ENCODE results near the gene HSPA12A. TPM values are rescaled to one million over a fixed set of nuclear protein-coding genes. Genes with fewer than 3 reads are reported as not detected.
A peak's percentile ranks its signal among the peaks of the same experiment; 100 is the strongest.

Gene HSPA12A, protein sequence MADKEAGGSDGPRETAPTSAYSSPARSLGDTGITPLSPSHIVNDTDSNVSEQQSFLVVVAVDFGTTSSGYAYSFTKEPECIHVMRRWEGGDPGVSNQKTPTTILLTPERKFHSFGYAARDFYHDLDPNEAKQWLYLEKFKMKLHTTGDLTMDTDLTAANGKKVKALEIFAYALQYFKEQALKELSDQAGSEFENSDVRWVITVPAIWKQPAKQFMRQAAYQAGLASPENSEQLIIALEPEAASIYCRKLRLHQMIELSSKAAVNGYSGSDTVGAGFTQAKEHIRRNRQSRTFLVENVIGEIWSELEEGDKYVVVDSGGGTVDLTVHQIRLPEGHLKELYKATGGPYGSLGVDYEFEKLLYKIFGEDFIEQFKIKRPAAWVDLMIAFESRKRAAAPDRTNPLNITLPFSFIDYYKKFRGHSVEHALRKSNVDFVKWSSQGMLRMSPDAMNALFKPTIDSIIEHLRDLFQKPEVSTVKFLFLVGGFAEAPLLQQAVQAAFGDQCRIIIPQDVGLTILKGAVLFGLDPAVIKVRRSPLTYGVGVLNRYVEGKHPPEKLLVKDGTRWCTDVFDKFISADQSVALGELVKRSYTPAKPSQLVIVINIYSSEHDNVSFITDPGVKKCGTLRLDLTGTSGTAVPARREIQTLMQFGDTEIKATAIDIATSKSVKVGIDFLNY
- 0.55 and 0.65 TPM in 2 replicates for total RNA-seq (2011; cell fraction: chromatin; rRNA removed; ENCODE audit: low replicate concordance)
- total RNA-seq (2011; cell fraction: nucleolus; rRNA removed), result 0.33 and 0.66 TPM in 2 replicates
- total RNA-seq (2011; cell fraction: nucleoplasm; rRNA removed), result 0.38 TPM in 1 of 2 replicates, not detected in the other
- total RNA-seq (2014; rRNA removed), result 0.04 TPM in 1 of 2 replicates, not detected in the other
- 0.04 TPM in 1 of 2 replicates, not detected in the other for total RNA-seq (2014; rRNA removed; fragmentation: Illumina TruSeq; extraction: Trizol)
- total RNA-seq (2015; rRNA removed; fragmentation: Illumina TruSeq; extraction: Trizol), result 0.11 TPM in 1 of 2 replicates, not detected in the other
- total RNA-seq (2021), result 0.09 and 0.29 TPM in 2 replicates
- 0.07 and 0.18 TPM in 2 replicates for polyA plus RNA-seq (2011; rRNA removed)
- polyA plus RNA-seq (2011; cell fraction: cytosol; rRNA removed), result 0.01 TPM in 2 replicates
- polyA plus RNA-seq (2011; cell fraction: nucleus; rRNA removed), result 0.10 and 0.52 TPM in 2 replicates
- 0.07 and 0.08 TPM in 2 replicates for polyA plus RNA-seq (2012)
- 0.03 TPM in 1 of 2 replicates, not detected in the other for polyA plus RNA-seq (2014; fragmentation: Illumina TruSeq; extraction: Trizol)
- under 1 TPM in 1 of 2 experiments, not detected in 1; 0.01 TPM for polyA plus RNA-seq (2014; fragmentation: Nextera tagmentation; extraction: Ambion mirVana)
- 0.08 TPM in 1 of 2 replicates, not detected in the other for polyA plus RNA-seq (2014; rRNA removed)
- 0.24 and 0.28 TPM in 2 replicates for polyA minus RNA-seq (2011; rRNA and poly(A)+ RNA removed)
- not detected in 2 replicates for polyA minus RNA-seq (2011; cell fraction: cytosol; rRNA and poly(A)+ RNA removed)
- polyA minus RNA-seq (2011; cell fraction: nucleus; rRNA and poly(A)+ RNA removed), result 0.11 TPM in 1 of 2 replicates, not detected in the other
- Bru-seq, nascent RNA, result percentile 19 among the genes with signal in this experiment
- percentile 17 among the genes with signal in this experiment for BruChase-seq, experiment 1, labeled RNA remaining after a 2-hour chase
- BruChase-seq, experiment 2, labeled RNA remaining after a 6-hour chase, result percentile 17 among the genes with signal in this experiment
- long read RNA-seq, experiment 1, result 0 reads
- long read RNA-seq, experiment 2, result 0 reads
- long read RNA-seq, experiment 3, result 0 reads

DNA sequence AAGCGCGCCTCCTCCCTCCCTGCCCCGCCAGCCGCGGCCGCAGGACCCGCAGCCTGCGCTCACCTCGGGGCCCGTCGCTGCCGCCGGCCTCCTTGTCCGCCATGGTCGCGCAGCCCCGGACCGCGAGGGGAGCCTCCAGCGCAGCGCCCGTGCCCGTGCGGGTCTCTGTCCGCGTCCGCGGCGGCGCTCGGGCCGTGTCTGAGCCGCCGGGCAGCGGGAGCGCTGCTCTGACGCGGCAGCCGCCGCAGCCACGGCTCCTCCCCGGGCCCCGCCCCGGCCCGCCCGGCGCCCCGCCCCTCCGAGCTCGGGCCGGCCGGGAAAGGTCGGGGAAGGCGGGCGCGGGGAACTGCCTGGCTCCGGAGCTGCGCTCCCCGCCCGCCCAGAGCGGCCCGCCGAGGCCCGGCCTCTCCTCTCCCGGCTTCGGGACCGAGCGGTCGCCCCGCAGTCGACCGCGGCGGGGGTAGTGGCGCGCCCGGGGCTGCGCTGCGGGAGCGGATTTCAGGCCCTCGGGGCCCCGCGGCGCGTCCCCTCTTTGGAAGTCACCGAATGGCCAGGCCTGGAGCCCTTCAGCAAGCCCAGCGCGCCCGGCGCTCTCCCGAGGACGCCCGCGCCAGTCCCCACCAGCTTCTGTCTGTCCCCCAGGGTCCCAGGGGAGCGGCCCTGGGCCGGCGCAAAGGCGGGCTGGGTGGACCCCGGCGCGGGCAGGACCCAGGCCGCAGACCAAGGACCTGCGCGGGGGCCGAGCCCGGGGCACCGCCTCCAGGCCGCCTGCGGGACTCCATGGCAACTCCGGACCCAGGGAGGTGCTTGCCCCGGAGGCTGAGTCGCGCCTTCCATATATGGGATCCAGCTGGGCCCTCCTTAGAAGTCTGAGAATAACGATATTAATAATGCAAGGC, at the start of gene HSPA12A:
Gene HSPA12A, minus strand, starts transcription at position 200 of the 899 bp plus-strand sequence. Its CDS starts 97 bp downstream, at position 103.
- peaks cover 0 to 18% of the 10 kb centered on the region in 2 experiments; a peak in 2 of 5 replicates for H3K4me1 ChIP-seq (replicated peaks in 1 of 2; ENCODE audit: control insufficient read depth in 2 of 2, insufficient read depth in 2 of 2, low read length in 2 of 2)
- CTCF ChIA-PET (ENCODE audit: low intra/inter-chr PET ratio), result no interaction called here
- BruUV-seq (replicated peaks), result no TSS peak
- H4K20me1 ChIP-seq (replicated peaks; ENCODE audit: control insufficient read depth, insufficient read depth, low read length), result no peaks in the 10 kb centered on the region
- no peaks in the 10 kb centered on the region for H3K36me3 ChIP-seq (ENCODE audit: control insufficient read depth, insufficient read depth, low read length)
- no peaks in the 10 kb centered on the region for H3K79me2 ChIP-seq (ENCODE audit: control insufficient read depth, insufficient read depth, low read length)
- no peak within 1 kb of the TSS for H3K27ac ChIP-seq (ENCODE audit: extremely low read depth, low read depth, low read length)
- DNase-seq (ENCODE audit: extremely low read depth in 1 of 4, low spot score in 3 of 4) (peak; percentile 65 to 84 (median 83)), FAIRE-seq (no peak), ATAC-seq (peak; percentile 98)
- H3K9me1 ChIP-seq (ENCODE audit: control insufficient read depth, insufficient read depth, low read length), result no peaks in the 10 kb centered on the region
- H3K4me3 ChIP-seq, result peak within 1 kb of the TSS; percentile 40
- no peaks in the 10 kb centered on the region for H3K9me3 ChIP-seq (replicated peaks; ENCODE audit: control insufficient read depth, insufficient read depth, low read depth, low read length)
- H3K27me3 ChIP-seq (ENCODE audit: control insufficient read depth in 2 of 2, insufficient read depth in 2 of 2, low read length in 2 of 2), result peaks cover 0 to 24% of the 10 kb centered on the region in 2 experiments; a peak in 2 of 5 replicates
- peak within 1 kb of the TSS; percentile 79 for H2AFZ ChIP-seq (ENCODE audit: low read depth, low read length)
- 0% methylated on average over 11 of the region's 114 CpGs for WGBS (ENCODE audit: insufficient coverage, low coverage, missing lambda C conversion rate)
- no peak within 1 kb of the TSS; the same call in none of the 2 replicates for H3K4me2 ChIP-seq (ENCODE audit: insufficient read depth, low read length)
- POLR2A ChIA-PET, result interaction anchor here (0.9 to 1.3 kb wide), 3 partner anchors 8 to 26 kb away, joined by 3 to 4 read pairs (median 3); no protein-coding TSS in a partner anchor
- intact Hi-C loops (cut with micrococcal nuclease), result no loop called here
- H3K9ac ChIP-seq (ENCODE audit: insufficient read depth in 1 of 2, low read depth in 2 of 2, low read length in 2 of 2), result peak within 1 kb of the TSS in 1 of 2 experiments; percentile 85; a peak in 2 of 4 replicates
- in situ Hi-C loops (cut with MboI), result no loop called here
- TF ChIP-seq CXXC5 (CRISPR knock-in tag; IDR thresholded peaks at IDR 0.05) (peak; percentile 50; the same call in 1 of the 2 replicates), ARID2 (IDR thresholded peaks at IDR 0.05) (no peak), ZNF146 (CRISPR knock-in tag; IDR thresholded peaks at IDR 0.05; ENCODE audit: unreplicated experiment) (no peak), ZC3H11A (IDR thresholded peaks at IDR 0.05; ENCODE audit: low read depth, low read length) (no peak), ZBTB7A (IDR thresholded peaks at IDR 0.05; ENCODE audit: borderline replicate concordance, control insufficient read depth, low read depth, low read length) (peak; percentile 11; the same call in 1 of the 2 replicates), POLR2G (IDR thresholded peaks at IDR 0.05; ENCODE audit: low read depth, low read length) (peak; percentile 58), NRF1 (conservative IDR thresholded peaks at IDR 0.05 in 1 of 2, IDR thresholded peaks at IDR 0.05 in 1 of 2) (peak; percentile 56 to 62), SETDB1 (IDR thresholded peaks at IDR 0.05; ENCODE audit: low read length) (no peak), GATAD2A (IDR thresholded peaks at IDR 0.05) (no peak)
- TF ChIP-seq, protein P1, sequence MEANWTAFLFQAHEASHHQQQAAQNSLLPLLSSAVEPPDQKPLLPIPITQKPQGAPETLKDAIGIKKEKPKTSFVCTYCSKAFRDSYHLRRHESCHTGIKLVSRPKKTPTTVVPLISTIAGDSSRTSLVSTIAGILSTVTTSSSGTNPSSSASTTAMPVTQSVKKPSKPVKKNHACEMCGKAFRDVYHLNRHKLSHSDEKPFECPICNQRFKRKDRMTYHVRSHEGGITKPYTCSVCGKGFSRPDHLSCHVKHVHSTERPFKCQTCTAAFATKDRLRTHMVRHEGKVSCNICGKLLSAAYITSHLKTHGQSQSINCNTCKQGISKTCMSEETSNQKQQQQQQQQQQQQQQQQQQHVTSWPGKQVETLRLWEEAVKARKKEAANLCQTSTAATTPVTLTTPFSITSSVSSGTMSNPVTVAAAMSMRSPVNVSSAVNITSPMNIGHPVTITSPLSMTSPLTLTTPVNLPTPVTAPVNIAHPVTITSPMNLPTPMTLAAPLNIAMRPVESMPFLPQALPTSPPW (CRISPR knock-in tag; IDR thresholded peaks at IDR 0.05), result 0 out of 2 replicates have a peak, but pooled peaks have one; percentile 6
- TF ChIP-seq, protein P2, sequence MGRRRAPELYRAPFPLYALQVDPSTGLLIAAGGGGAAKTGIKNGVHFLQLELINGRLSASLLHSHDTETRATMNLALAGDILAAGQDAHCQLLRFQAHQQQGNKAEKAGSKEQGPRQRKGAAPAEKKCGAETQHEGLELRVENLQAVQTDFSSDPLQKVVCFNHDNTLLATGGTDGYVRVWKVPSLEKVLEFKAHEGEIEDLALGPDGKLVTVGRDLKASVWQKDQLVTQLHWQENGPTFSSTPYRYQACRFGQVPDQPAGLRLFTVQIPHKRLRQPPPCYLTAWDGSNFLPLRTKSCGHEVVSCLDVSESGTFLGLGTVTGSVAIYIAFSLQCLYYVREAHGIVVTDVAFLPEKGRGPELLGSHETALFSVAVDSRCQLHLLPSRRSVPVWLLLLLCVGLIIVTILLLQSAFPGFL (CRISPR knock-in tag; IDR thresholded peaks at IDR 0.05), result no peak

Measured in K562 (cell line).